GM10248 (cell line): ENCODE measurements around the gene RTN4R.

Experiments used
- CTCF ChIA-PET: fragments of 300-600 bp; sonication (Branson Sonifier 250); formaldehyde crosslinking; extraction: SDS; loops from one replicate; lab custom pipeline; 2021; ENCODE audit warnings: antibody characterized with exemption; lab: Yijun Ruan, JAX
- POLR2A ChIA-PET: fragments of 350-650 bp; sonication (Branson Sonifier 250); formaldehyde crosslinking; extraction: SDS; loops from one replicate; lab custom pipeline; 2020; ENCODE audit warnings: antibody characterized with exemption; lab: Yijun Ruan, JAX
- DNase-seq: peaks from one replicate; pipeline ENCODE4 v3.0.0; 2012; ENCODE audit errors: extremely low spot score
- TF ChIP-seq, protein P1 (sequence below): IDR thresholded peaks from 2 replicates; pipeline ENCODE4 v1.5.1; 2012; ENCODE audit warnings: mild to moderate bottlenecking, low read depth; ENCODE audit errors: extremely low read depth, missing control alignments, control extremely low read depth

Gene RTN4R

GRCh38 chr22:20227363-20227762 lies 40.8 kb downstream of the RTN4R start:
- TF ChIP-seq, protein P1, sequence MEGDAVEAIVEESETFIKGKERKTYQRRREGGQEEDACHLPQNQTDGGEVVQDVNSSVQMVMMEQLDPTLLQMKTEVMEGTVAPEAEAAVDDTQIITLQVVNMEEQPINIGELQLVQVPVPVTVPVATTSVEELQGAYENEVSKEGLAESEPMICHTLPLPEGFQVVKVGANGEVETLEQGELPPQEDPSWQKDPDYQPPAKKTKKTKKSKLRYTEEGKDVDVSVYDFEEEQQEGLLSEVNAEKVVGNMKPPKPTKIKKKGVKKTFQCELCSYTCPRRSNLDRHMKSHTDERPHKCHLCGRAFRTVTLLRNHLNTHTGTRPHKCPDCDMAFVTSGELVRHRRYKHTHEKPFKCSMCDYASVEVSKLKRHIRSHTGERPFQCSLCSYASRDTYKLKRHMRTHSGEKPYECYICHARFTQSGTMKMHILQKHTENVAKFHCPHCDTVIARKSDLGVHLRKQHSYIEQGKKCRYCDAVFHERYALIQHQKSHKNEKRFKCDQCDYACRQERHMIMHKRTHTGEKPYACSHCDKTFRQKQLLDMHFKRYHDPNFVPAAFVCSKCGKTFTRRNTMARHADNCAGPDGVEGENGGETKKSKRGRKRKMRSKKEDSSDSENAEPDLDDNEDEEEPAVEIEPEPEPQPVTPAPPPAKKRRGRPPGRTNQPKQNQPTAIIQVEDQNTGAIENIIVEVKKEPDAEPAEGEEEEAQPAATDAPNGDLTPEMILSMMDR, result no peak
- POLR2A ChIA-PET, result no interaction called here
- CTCF ChIA-PET, result no interaction called here

DNA sequence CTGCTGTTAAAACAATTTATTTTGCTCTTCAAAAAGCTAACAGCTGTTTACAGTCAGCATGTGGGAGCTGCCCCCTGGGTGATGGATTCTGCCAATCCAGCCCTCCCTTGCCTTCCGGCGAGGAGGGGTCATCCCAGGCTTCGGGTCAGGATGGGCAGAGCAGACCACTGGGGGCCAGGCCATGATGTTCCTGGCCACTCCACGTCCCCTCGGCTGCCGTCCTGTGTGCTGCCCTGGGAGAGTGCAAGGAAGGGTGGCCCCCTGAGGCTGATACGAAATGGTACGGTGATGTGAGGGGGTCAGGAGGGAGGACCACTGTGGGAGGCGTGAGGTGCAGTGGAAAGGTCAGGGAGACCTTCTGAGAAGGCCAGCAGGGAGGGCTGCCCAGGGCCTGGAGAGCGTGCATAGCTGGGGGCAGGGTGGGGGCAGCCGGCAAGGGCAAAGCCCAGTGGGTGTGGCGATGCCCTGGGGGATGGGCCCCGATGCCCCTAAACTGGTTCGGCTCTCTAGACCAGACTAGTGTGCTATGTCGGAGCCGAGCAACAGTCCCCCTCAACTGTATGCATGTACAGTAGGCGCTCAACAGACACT lies 41.3 kb downstream of the RTN4R start:
- no peak for DNase-seq

More at GRCh38 chr22:20227363-20227762, 40.8 kb downstream of the RTN4R start:
- DNase-seq, result no peak

GRCh38 chr22:20226077-20226716 lies 41.9 kb downstream of the RTN4R start:
- DNase-seq, result no peak
- CTCF ChIA-PET, result no interaction called here
- TF ChIP-seq, protein P1, result no peak
- POLR2A ChIA-PET, result interaction anchor here (0.7 kb wide), 1 partner anchor 11 kb away, joined by 3 read pairs; no protein-coding TSS in a partner anchor

More for the DNA sequence above, 41.3 kb downstream of the RTN4R start:
- TF ChIP-seq, protein P1, result no peak
- POLR2A ChIA-PET, result interaction anchor here (0.7 kb wide), 1 partner anchor 10 kb away, joined by 3 read pairs; no protein-coding TSS in a partner anchor
- CTCF ChIA-PET, result no interaction called here

DNA sequence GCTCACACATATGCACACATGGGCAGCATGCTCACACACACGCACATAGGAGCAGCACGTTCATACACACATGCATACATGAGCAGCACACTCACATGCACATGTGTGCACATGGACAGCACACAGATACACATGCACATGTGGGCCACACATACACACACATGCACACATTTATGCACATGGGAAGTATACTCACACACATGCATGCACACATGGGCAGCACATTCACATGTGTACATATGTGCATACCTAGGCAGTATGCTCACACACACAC lies 42.5 kb downstream of the RTN4R start:
- CTCF ChIA-PET, result no interaction called here
- DNase-seq, result no peak
- POLR2A ChIA-PET, result no interaction called here
- TF ChIP-seq, protein P1, result no peak

GRCh38 chr22:20224917-20225692 lies 43.0 kb downstream of the RTN4R start:
- DNase-seq, result no peak
- TF ChIP-seq, protein P1, result no peak
- CTCF ChIA-PET, result interaction anchor here (1.9 kb wide), 1 partner anchor 61 kb away, joined by 5 read pairs; no protein-coding TSS in a partner anchor
- POLR2A ChIA-PET, result no interaction called here

- CTCF ChIA-PET, result interaction anchor here (1.3 to 1.9 kb wide), 3 partner anchors 11 to 62 kb away, joined by 4 to 7 read pairs (median 5); no protein-coding TSS in a partner anchor
- no peak for DNase-seq
- TF ChIP-seq, protein P1, result no peak
- POLR2A ChIA-PET, result no interaction called here
Observed at GRCh38 chr22:20224256-20224626, 43.9 kb downstream of the RTN4R start.
